Right lobe of liver (tissue), 4 donors: Measurements from ENCODE around the gene KCNIP1.

Source experiments
- CTCF ChIP-seq, 4 donors: fragments of 200-600 bp in 3 of 4; fragments of 450-650 bp in 1 of 4; IDR thresholded peaks; one replicate each; pipeline versions ENCODE4 v1.5.1 to v1.8.0; 2016 to 2022; ENCODE audit warnings: antibody characterized with exemption in 4 of 4, mild to moderate bottlenecking in 2 of 4
- POLR2A ChIP-seq: fragments of 450-650 bp; IDR thresholded peaks from one replicate; pipeline ENCODE4 v1.6.1; 2017; ENCODE audit warnings: antibody characterized with exemption, mild to moderate bottlenecking
- donor health status: DM: no; HTN: no; CAD: no.
- donor health status: DM: no; HTN: no; CAD: no.
- donor health status: DM: no; HTN: yes; CAD: no.

- TF ChIP-seq CTCF (IDR thresholded peaks at IDR 0.05) (no peak), POLR2A (no peak)
Observed at GRCh38 chr5:170691657-170692056, 187.8 kb downstream of the KCNIP1 start.
